Fibroblast of the aortic adventitia (primary cell): ENCODE results near the gene PPP1R7. TPM values are rescaled to one million over a fixed set of nuclear protein-coding genes. Genes with fewer than 3 reads are reported as not detected.

Source experiments
- DNase-seq: peaks from one replicate; pipeline ENCODE4 v3.0.0-alpha.2; 2010; ENCODE audit warnings: low read depth
- H3K4me3 ChIP-seq: 2 replicates; pipeline ENCODE4 v1.5.1; 2011; ENCODE audit warnings: low read depth, mild to moderate bottlenecking, control low read depth, low read length, moderate library complexity
- CTCF ChIP-seq: IDR thresholded peaks from 2 replicates; pipeline ENCODE4 v1.5.1; 2011; ENCODE audit warnings: mild to moderate bottlenecking, low read length, control low read depth, inconsistent platforms; ENCODE audit not compliant: insufficient read depth
- total RNA-seq: library from RNA; depleted of rRNA; stranded (reverse); fragments of >200 nt; gene quantifications from 2 replicates; pipeline ENCODE4 v1.2.3, GENCODE V29; 2012; ENCODE audit warnings: low replicate concordance

Gene PPP1R7
- total RNA-seq, 1 donor = 70.0 TPM

- no peak overlapping the region for H3K4me3 ChIP-seq
- no peak for DNase-seq
- no peak for TF ChIP-seq CTCF
Observed at GRCh38 chr2:241134711-241135110, 15.6 kb upstream of the PPP1R7 start.

GRCh38 chr2:241135737-241136136 lies 14.5 kb upstream of the PPP1R7 start:
- DNase-seq = no peak
- no peak overlapping the region for H3K4me3 ChIP-seq
- TF ChIP-seq CTCF = no peak

DNA sequence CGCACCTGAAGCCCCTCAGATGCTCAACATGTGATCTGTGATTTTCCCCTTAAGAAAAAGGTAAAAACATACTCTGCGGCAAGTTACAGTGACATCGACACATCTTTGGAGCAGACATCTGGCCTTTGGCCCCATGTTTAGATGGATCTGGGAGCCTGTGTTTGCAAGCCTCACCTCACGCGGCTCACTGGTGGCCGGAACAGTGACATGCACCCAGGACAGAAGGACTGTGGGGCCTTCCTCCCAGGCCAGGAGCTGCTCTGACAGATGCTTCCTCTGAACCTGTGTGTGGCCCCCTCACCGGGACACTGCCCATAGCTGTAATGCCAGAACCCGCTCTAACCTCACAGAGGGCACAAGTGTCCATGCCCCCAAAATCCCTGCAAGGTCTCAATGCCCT lies 14.1 kb upstream of the PPP1R7 start:
- no peak for DNase-seq
- no peak for TF ChIP-seq CTCF

GRCh38 chr2:241136661-241137260 lies 13.5 kb upstream of the PPP1R7 start:
- H3K4me3 ChIP-seq = no peak overlapping the region
- no peak for DNase-seq
- no peak for TF ChIP-seq CTCF

More for the DNA sequence above, 14.1 kb upstream of the PPP1R7 start:
- H3K4me3 ChIP-seq = no peak overlapping the region

DNA sequence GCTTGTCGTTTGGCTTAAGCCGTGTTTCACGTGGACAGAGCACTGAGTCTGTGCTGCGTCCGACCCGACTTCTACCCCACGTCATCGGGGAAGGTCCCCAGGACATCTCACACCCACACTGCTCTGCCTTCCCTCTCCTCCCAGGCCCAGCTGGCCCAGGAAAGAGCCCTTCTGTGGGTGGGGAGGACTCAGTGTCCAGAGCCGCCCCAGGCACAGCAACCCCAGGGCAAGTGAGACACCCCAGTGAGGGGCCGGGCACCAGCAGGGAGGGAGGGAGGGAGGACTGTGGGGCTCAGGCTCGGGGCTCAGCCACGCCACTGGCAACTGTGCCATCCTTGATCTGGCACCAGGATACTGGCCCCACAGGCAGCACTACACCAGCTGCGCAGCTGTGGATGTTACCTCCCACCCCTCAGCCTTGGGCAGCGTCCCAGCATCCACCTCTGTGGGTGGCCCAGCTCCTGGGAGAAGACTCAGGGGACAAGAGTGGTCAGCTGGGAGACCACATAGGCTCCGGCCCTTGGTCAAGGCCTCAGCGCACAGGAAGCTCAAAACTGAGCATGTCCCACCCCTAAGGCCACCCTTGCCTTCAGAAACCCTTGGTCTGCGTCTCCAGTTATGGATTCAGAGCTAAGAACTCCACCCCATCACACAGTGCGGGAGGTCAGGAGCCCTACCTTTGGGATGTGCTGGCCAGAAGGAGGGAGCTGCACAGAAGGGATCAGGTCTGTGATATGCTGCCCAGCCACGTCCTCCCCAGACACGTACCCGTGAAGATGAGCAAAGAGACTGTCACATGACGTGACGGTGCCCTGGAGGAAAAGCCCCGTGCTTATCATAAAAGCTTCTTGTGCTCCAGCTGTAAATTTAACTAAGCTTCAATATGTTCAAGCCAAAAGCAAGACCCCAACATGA lies 12.7 kb upstream of the PPP1R7 start:
- H3K4me3 ChIP-seq = no peak overlapping the region
- TF ChIP-seq CTCF = no peak
- no peak for DNase-seq

DNA sequence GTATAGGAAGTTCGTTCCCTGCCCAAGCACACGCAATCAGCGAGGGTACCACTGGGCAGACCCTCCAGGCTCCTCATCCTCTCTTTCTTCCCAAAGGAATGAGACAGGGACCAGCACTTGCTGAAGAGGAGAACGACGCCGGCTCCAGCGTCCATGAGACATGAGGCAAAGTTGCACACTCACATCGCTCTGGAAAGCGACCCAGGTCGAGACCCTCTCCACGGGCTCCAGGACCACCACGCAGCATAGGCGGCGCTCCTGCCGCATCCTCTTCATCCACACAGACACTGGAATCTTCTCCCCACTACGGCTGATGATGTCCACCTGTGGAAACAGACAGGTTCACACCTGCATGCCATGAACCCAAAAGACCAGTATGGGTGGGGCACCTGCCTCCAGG lies 11.8 kb upstream of the PPP1R7 start:
- H3K4me3 ChIP-seq = no peak overlapping the region
- no peak for DNase-seq
- no peak for TF ChIP-seq CTCF
